HG02943 (cell line): ENCODE measurements around the gene RIT2.

Experiments used
- ATAC-seq: cut with Tn5 transposase; IDR thresholded peaks from one replicate; pipeline ENCODE4 v1.9.1; 2021; ENCODE audit warnings: mild to moderate bottlenecking, low read depth, moderate library complexity; ENCODE audit not compliant: unreplicated experiment

The RIT2 gene

GRCh38 chr18:43092539-43092938 is 22.9 kb downstream of the RIT2 start:
- ATAC-seq = no peak

- ATAC-seq = no peak
Observed at GRCh38 chr18:43081396-43081795, 34.1 kb downstream of the RIT2 start.

GRCh38 chr18:43080671-43081070 is 34.8 kb downstream of the RIT2 start:
- ATAC-seq = no peak

GRCh38 chr18:43079422-43079821 is 36.1 kb downstream of the RIT2 start:
- no peak for ATAC-seq

- no peak for ATAC-seq
Observed at GRCh38 chr18:43078478-43079092, 36.9 kb downstream of the RIT2 start.

GRCh38 chr18:43077510-43078308 is 37.8 kb downstream of the RIT2 start:
- no peak for ATAC-seq

- ATAC-seq = no peak
Observed at GRCh38 chr18:43073771-43074170, 41.7 kb downstream of the RIT2 start.

- no peak for ATAC-seq
Observed at GRCh38 chr18:43068781-43069180, 46.7 kb downstream of the RIT2 start.

- ATAC-seq = no peak
Observed at GRCh38 chr18:43067570-43067969, 47.9 kb downstream of the RIT2 start.

GRCh38 chr18:43061816-43062215 is 53.7 kb downstream of the RIT2 start:
- no peak for ATAC-seq

- ATAC-seq = no peak
Observed at GRCh38 chr18:43061318-43061717, 54.2 kb downstream of the RIT2 start.

GRCh38 chr18:43060020-43060419 is 55.5 kb downstream of the RIT2 start:
- no peak for ATAC-seq

GRCh38 chr18:43054815-43055519 is 60.5 kb downstream of the RIT2 start:
- no peak for ATAC-seq

- no peak for ATAC-seq
Observed at GRCh38 chr18:43049021-43049420, 66.5 kb downstream of the RIT2 start.

- no peak for ATAC-seq
Observed at GRCh38 chr18:43046322-43046721, 69.2 kb downstream of the RIT2 start.

GRCh38 chr18:43043626-43044025 is 71.9 kb downstream of the RIT2 start:
- no peak for ATAC-seq

GRCh38 chr18:43040281-43040680 is 75.2 kb downstream of the RIT2 start:
- ATAC-seq = no peak

GRCh38 chr18:43034683-43035500 is 80.6 kb downstream of the RIT2 start:
- ATAC-seq = no peak

- no peak for ATAC-seq
Observed at GRCh38 chr18:43031169-43031568, 84.3 kb downstream of the RIT2 start.

GRCh38 chr18:43029414-43029813 is 86.1 kb downstream of the RIT2 start:
- no peak for ATAC-seq

- ATAC-seq = no peak
Observed at GRCh38 chr18:43022874-43023273, 92.6 kb downstream of the RIT2 start.
